ENCODE measurements around the gene FAAP20.

FAAP20 gene

GRCh38 chr1:2194319-2194897, at the start of gene FAAP20:
TSS of gene FAAP20 (minus strand) at chr1:2194772. CDS start at chr1:2194749, 23 bp downstream.
- H3K9me2 ChIP-seq (replicated peaks; ENCODE audit: low read depth, low read length): no peaks in the 10 kb centered on the region
- H3K4me3 ChIP-seq (ENCODE audit: low read length, poor library complexity, severe bottlenecking): peak within 1 kb of the TSS; percentile 69
- H4K20me1 ChIP-seq (ENCODE audit: insufficient read depth, low read length, poor library complexity, severe bottlenecking): peaks cover 8% of the 10 kb centered on the region
- peak within 1 kb of the TSS; percentile 92 for H3K4me2 ChIP-seq (ENCODE audit: low read depth, low read length, poor library complexity, severe bottlenecking)
- H3K9me3 ChIP-seq (ENCODE audit: insufficient read depth, low read depth, low read length): no peaks in the 10 kb centered on the region
- peaks cover 14% of the 10 kb centered on the region for H3K4me1 ChIP-seq (ENCODE audit: insufficient read depth, low read length, poor library complexity, severe bottlenecking)
- H3K27me3 ChIP-seq (ENCODE audit: insufficient read depth, low read length, poor library complexity, severe bottlenecking): no peaks in the 10 kb centered on the region
- peak within 1 kb of the TSS; percentile 82 for H3K9ac ChIP-seq (ENCODE audit: low read depth, low read length, poor library complexity, severe bottlenecking)
- peak within 1 kb of the TSS; percentile 88 for H2AFZ ChIP-seq (ENCODE audit: low read length)
- H3K79me2 ChIP-seq (ENCODE audit: insufficient read depth, low read length): peaks cover 30% of the 10 kb centered on the region
- no peaks in the 10 kb centered on the region for H3K36me3 ChIP-seq (ENCODE audit: insufficient read depth, low read length)
- no peaks in the 10 kb centered on the region for H3F3A ChIP-seq (ENCODE audit: low read depth)
- TF ChIP-seq, protein P1, sequence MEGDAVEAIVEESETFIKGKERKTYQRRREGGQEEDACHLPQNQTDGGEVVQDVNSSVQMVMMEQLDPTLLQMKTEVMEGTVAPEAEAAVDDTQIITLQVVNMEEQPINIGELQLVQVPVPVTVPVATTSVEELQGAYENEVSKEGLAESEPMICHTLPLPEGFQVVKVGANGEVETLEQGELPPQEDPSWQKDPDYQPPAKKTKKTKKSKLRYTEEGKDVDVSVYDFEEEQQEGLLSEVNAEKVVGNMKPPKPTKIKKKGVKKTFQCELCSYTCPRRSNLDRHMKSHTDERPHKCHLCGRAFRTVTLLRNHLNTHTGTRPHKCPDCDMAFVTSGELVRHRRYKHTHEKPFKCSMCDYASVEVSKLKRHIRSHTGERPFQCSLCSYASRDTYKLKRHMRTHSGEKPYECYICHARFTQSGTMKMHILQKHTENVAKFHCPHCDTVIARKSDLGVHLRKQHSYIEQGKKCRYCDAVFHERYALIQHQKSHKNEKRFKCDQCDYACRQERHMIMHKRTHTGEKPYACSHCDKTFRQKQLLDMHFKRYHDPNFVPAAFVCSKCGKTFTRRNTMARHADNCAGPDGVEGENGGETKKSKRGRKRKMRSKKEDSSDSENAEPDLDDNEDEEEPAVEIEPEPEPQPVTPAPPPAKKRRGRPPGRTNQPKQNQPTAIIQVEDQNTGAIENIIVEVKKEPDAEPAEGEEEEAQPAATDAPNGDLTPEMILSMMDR (conservative IDR thresholded peaks at IDR 0.05; ENCODE audit: low read length): no peak
- no peak for TF ChIP-seq EZH2phosphoT487 (IDR thresholded peaks at IDR 0.05; ENCODE audit: borderline replicate concordance)

DNA sequence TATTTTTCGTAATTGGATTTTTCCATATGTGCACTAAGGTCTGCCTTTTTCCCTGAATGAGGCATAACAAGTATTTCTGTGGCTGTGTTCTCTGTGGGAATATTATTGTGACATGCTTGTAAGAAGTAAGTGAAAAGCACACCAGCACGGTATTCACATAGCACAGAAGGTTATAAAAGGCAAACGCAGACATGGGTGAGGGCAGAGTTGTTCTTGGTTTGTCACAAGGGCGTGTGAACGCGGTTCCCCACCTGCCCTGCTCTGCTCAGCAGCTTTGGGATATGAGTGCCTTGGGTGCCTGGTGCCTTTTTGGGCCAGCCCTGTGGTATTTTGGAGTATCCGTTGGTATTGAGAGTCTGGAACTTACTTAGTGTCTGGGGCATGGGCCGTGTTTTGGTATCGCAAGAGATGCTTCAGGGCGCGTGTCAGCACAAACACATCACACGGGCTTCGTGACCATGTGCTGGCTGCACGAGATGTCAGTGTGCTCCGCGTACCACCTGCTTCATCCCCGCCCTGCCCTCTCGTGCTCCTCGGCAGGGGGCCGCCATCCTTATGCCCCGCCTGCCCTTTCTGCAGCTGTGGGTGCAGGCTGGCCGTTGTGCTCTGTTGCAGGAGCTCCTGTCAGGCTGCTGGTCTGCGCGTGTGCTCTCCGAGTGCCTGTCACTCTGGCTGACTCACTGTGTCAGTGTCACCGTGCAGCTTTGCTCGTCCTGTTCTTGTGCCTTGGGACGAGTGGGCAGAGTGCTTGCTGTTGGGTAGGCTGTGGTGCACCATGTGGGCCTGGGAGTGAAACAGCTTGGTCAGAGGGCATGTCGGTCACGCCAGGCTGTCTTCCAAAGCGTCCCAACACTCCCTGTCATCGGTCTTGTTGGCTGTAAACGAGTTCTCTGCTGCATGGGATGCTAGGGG, 48.5 kb upstream of the FAAP20 start:
- no peaks in the 10 kb centered on the region for H3K4me1 ChIP-seq (ENCODE audit: insufficient read depth, low read length, poor library complexity, severe bottlenecking)

DNA sequence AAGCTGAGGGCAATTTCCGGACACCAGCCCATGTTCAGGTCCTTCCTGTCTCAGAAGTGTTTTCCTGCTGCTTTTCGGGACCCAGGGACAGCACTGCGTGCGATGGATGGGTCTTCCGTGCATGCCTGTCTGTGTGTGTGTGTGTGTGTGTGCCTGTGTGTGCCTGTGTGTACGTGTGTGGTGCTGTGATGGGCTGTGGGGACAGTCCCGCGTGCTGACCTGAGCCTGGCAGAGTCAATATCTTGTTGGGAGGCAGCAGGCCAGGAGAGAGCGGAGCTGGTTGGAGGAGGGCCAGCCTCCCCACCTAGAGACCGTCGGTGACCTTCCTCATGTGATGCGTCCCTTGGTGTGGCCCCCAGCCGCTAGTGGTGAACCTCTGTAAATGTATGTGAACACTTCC, 47.2 kb upstream of the FAAP20 start:
- no peaks in the 10 kb centered on the region for H3K36me3 ChIP-seq (ENCODE audit: insufficient read depth, low read length)
- TF ChIP-seq, protein P1 (conservative IDR thresholded peaks at IDR 0.05; ENCODE audit: low read length): no peak
- no peak for TF ChIP-seq EZH2phosphoT487 (IDR thresholded peaks at IDR 0.05; ENCODE audit: borderline replicate concordance)
- peaks cover 24% of the 10 kb centered on the region for H4K20me1 ChIP-seq (ENCODE audit: insufficient read depth, low read length, poor library complexity, severe bottlenecking)
- no peak overlapping the region for H3K9ac ChIP-seq (ENCODE audit: low read depth, low read length, poor library complexity, severe bottlenecking)
- H3K79me2 ChIP-seq (ENCODE audit: insufficient read depth, low read length): peaks cover 78% of the 10 kb centered on the region
- no peaks in the 10 kb centered on the region for H3F3A ChIP-seq (ENCODE audit: low read depth)
- H3K4me2 ChIP-seq (ENCODE audit: low read depth, low read length, poor library complexity, severe bottlenecking): no peak overlapping the region
- no peaks in the 10 kb centered on the region for H3K9me2 ChIP-seq (replicated peaks; ENCODE audit: low read depth, low read length)
- H3K4me1 ChIP-seq (ENCODE audit: insufficient read depth, low read length, poor library complexity, severe bottlenecking): no peaks in the 10 kb centered on the region
- H2AFZ ChIP-seq (ENCODE audit: low read length): no peak overlapping the region
- no peak overlapping the region for H3K4me3 ChIP-seq (ENCODE audit: low read length, poor library complexity, severe bottlenecking)
- no peaks in the 10 kb centered on the region for H3K27me3 ChIP-seq (ENCODE audit: insufficient read depth, low read length, poor library complexity, severe bottlenecking)
- H3K9me3 ChIP-seq (ENCODE audit: insufficient read depth, low read depth, low read length): no peaks in the 10 kb centered on the region

More for the DNA sequence above, 48.5 kb upstream of the FAAP20 start:
- Histone ChIP-seq H3F3A (ENCODE audit: low read depth) (no peaks in the 10 kb centered on the region), H2AFZ (ENCODE audit: low read length) (no peak overlapping the region), H3K4me2 (ENCODE audit: low read depth, low read length, poor library complexity, severe bottlenecking) (no peak overlapping the region), H3K79me2 (ENCODE audit: insufficient read depth, low read length) (peaks cover 78% of the 10 kb centered on the region), H3K4me3 (ENCODE audit: low read length, poor library complexity, severe bottlenecking) (no peak overlapping the region), H3K36me3 (ENCODE audit: insufficient read depth, low read length) (no peaks in the 10 kb centered on the region), H3K9ac (ENCODE audit: low read depth, low read length, poor library complexity, severe bottlenecking) (no peak overlapping the region), H3K9me3 (ENCODE audit: insufficient read depth, low read depth, low read length) (no peaks in the 10 kb centered on the region), H3K9me2 (replicated peaks; ENCODE audit: low read depth, low read length) (no peaks in the 10 kb centered on the region), H3K27me3 (ENCODE audit: insufficient read depth, low read length, poor library complexity, severe bottlenecking) (no peaks in the 10 kb centered on the region), H4K20me1 (ENCODE audit: insufficient read depth, low read length, poor library complexity, severe bottlenecking) (peaks cover 20% of the 10 kb centered on the region)
- TF ChIP-seq EZH2phosphoT487 (IDR thresholded peaks at IDR 0.05; ENCODE audit: borderline replicate concordance): no peak
- TF ChIP-seq, protein P1 (conservative IDR thresholded peaks at IDR 0.05; ENCODE audit: low read length): no peak

Data from Loucy (cell line).